Naive thymus-derived CD4-positive, alpha-beta T cell (primary cell): ENCODE data around the gene SLC39A12. TPM values are rescaled to one million over a fixed set of nuclear protein-coding genes. Genes with fewer than 3 reads are reported as not detected.

Experiments used
- ATAC-seq: fragments of 150-1000 bp; cut with Tn5 transposase; 2 replicates; pipeline ENCODE4 v1.10.0; 2021; ENCODE audit warnings: mild to moderate bottlenecking, moderate library complexity
- CTCF ChIA-PET: fragments of 350-600 bp; sonication (Branson Sonifier 250); formaldehyde crosslinking; loops from one replicate; lab custom pipeline; 2021; ENCODE audit warnings: antibody characterized with exemption; lab: Charles Lee
- POLR2A ChIA-PET: fragments of 350-600 bp; sonication (Branson Sonifier 250); formaldehyde crosslinking; loops from one replicate; lab custom pipeline; 2021; ENCODE audit warnings: antibody characterized with exemption, inconsistent platforms; lab: Charles Lee
- DNase-seq, 9 donors: peaks; one replicate each; pipeline versions ENCODE4 v3.0.0 to v3.0.0-alpha.2; 2020 to 2022; ENCODE audit warnings: mixed read lengths in 1 of 9
- H3K27ac ChIP-seq: one replicate; pipeline ENCODE4 v1.7.0; 2013; ENCODE audit warnings: mild to moderate bottlenecking, low read depth, low read length, moderate library complexity
- H3K27me3 ChIP-seq, 2 donors: one replicate each; pipeline ENCODE4 v1.7.0; 2013; ENCODE audit warnings: low read length in 2 of 2, mild to moderate bottlenecking in 2 of 2, moderate library complexity in 2 of 2; ENCODE audit not compliant: control insufficient read depth in 2 of 2, insufficient read depth in 2 of 2
- H3K36me3 ChIP-seq, 3 experiments: 1 replicate in 2 of 3; 2 replicates in 1 of 3; pipeline ENCODE4 v1.7.0; 2013; ENCODE audit warnings: low read length in 3 of 3, mild to moderate bottlenecking in 3 of 3, moderate library complexity in 1 of 3; ENCODE audit not compliant: insufficient read depth in 3 of 3, control insufficient read depth in 2 of 3
- H3K4me1 ChIP-seq, 2 donors: one replicate each; pipeline ENCODE4 v1.7.0; 2013; ENCODE audit warnings: low read length in 2 of 2, mild to moderate bottlenecking in 2 of 2, moderate library complexity in 1 of 2; ENCODE audit not compliant: control insufficient read depth in 2 of 2, insufficient read depth in 2 of 2
- H3K4me3 ChIP-seq: 2 replicates; pipeline ENCODE4 v1.7.0; 2013; ENCODE audit warnings: mild to moderate bottlenecking, low read length
- H3K9me3 ChIP-seq, 3 experiments: 1 replicate in 2 of 3; 2 replicates in 1 of 3; pipeline ENCODE4 v1.7.0; 2013; ENCODE audit warnings: low read length in 3 of 3; ENCODE audit not compliant: control insufficient read depth in 2 of 3
- H3K27ac Mint-ChIP-seq, 9 donors: one replicate each; pipeline ENCODE4 v1.8.0; 2020 to 2022; ENCODE audit warnings: mixed read lengths in 9 of 9, mild to moderate bottlenecking in 8 of 9, moderate library complexity in 5 of 9, inconsistent platforms in 2 of 9
- H3K27me3 Mint-ChIP-seq, 5 donors: one replicate each; pipeline ENCODE4 v1.8.0; 2021 to 2022; ENCODE audit warnings: mixed read lengths in 5 of 5, mild to moderate bottlenecking in 1 of 5
- H3K36me3 Mint-ChIP-seq, 5 donors: one replicate each; pipeline ENCODE4 v1.8.0; 2020 to 2022; ENCODE audit warnings: mixed read lengths in 5 of 5, mild to moderate bottlenecking in 3 of 5, inconsistent platforms in 1 of 5
- H3K4me1 Mint-ChIP-seq, 7 donors: one replicate each; pipeline ENCODE4 v1.8.0; 2020 to 2022; ENCODE audit warnings: mixed read lengths in 7 of 7, mild to moderate bottlenecking in 3 of 7, inconsistent platforms in 1 of 7
- H3K4me3 Mint-ChIP-seq, 10 donors: one replicate each; pipeline ENCODE4 v1.8.0; 2020 to 2022; ENCODE audit warnings: mild to moderate bottlenecking in 10 of 10, mixed read lengths in 10 of 10, moderate library complexity in 6 of 10, inconsistent platforms in 2 of 10
- H3K9me3 Mint-ChIP-seq, 11 donors: one replicate each; pipeline ENCODE4 v1.8.0; 2020 to 2022; ENCODE audit warnings: mixed read lengths in 11 of 11, mild to moderate bottlenecking in 4 of 11, inconsistent platforms in 1 of 11, moderate library complexity in 1 of 11
- intact Hi-C, 2 donors: fragments of 100-400 bp; cut with micrococcal nuclease; formaldehyde crosslinking; loops; one replicate each; pipeline ENCODE4 v1.15.1; 2023
- polyA plus RNA-seq, 2 donors: library from polyadenylated mRNA; unstranded; fragments of 300-500 nt; fragmentation: Illumina TruSeq; gene quantifications; one replicate each; pipeline ENCODE4 v1.2.3, GENCODE V29; 2021
- total RNA-seq, 6 experiments: library from RNA in 5 of 6; stranded (reverse) in 5 of 6; gene quantifications; 1 replicate in 5 of 6; 2 replicates in 1 of 6; pipeline ENCODE4 v1.2.3 and lab custom pipeline; 2021 to 2026

SLC39A12 gene
- total and polyA plus RNA-seq, 7 experiments from 2014 or later = not detected

DNA sequence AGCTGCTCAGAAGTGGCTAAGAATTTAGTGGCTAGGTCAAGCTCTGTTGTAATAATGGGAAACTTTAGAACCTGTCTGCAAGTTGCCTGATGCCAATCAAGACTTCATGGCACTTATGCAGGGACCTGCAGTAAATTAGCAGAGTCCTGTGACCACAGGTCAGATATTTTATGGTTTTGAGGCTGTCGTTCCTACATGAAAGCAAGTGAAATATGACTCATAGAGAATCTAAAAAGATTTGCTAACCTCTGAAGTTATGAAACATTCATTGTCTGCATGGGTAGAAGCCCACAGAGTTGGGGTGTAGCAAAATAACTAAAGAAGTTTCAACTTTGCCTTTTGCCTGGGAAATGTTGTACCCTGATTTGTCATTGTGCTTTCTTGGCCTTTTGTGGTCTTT, 32.3 kb downstream of the SLC39A12 start:
- H3K4me1 ChIP-seq = no peaks in the 10 kb centered on the region
- ATAC-seq = no peak
- Mint-ChIP-seq H3K27ac (no peak overlapping the region), H3K4me3 (no peak overlapping the region), H3K4me1 (no peaks in the 10 kb centered on the region), H3K36me3 (no peaks in the 10 kb centered on the region), H3K27me3 (peaks cover 0 to 4% (median 0%) of the 10 kb centered on the region in 5 donors), H3K9me3 (peaks cover 0 to 5% (median 0%) of the 10 kb centered on the region in 11 donors)
- no peak overlapping the region for H3K4me3 ChIP-seq
- H3K27me3 ChIP-seq = no peaks in the 10 kb centered on the region
- no peaks in the 10 kb centered on the region for H3K36me3 ChIP-seq
- H3K9me3 ChIP-seq = no peaks in the 10 kb centered on the region
- ChIA-PET CTCF (no interaction called here), POLR2A (no interaction called here)
- intact Hi-C loops = no loop called here
- H3K27ac ChIP-seq = no peak overlapping the region
- DNase-seq = no peak

- H3K36me3 Mint-ChIP-seq = no peaks in the 10 kb centered on the region
- no peak overlapping the region for H3K27ac ChIP-seq
- no peaks in the 10 kb centered on the region for H3K4me1 ChIP-seq
- H3K4me1 Mint-ChIP-seq = no peaks in the 10 kb centered on the region
- peaks cover 0 to 4% (median 0%) of the 10 kb centered on the region in 5 donors for H3K27me3 Mint-ChIP-seq
- H3K9me3 ChIP-seq = no peaks in the 10 kb centered on the region
- no peak overlapping the region for H3K4me3 ChIP-seq
- intact Hi-C loops = no loop called here
- ATAC-seq (no peak), DNase-seq (no peak)
- H3K27ac Mint-ChIP-seq = no peak overlapping the region
- POLR2A ChIA-PET = no interaction called here
- no peaks in the 10 kb centered on the region for H3K36me3 ChIP-seq
- peaks cover 0 to 5% (median 0%) of the 10 kb centered on the region in 11 donors for H3K9me3 Mint-ChIP-seq
- CTCF ChIA-PET = no interaction called here
- H3K27me3 ChIP-seq = no peaks in the 10 kb centered on the region
- no peak overlapping the region for H3K4me3 Mint-ChIP-seq
Measured at GRCh38 chr10:17984563-17984962, 32.8 kb downstream of the SLC39A12 start.

DNA sequence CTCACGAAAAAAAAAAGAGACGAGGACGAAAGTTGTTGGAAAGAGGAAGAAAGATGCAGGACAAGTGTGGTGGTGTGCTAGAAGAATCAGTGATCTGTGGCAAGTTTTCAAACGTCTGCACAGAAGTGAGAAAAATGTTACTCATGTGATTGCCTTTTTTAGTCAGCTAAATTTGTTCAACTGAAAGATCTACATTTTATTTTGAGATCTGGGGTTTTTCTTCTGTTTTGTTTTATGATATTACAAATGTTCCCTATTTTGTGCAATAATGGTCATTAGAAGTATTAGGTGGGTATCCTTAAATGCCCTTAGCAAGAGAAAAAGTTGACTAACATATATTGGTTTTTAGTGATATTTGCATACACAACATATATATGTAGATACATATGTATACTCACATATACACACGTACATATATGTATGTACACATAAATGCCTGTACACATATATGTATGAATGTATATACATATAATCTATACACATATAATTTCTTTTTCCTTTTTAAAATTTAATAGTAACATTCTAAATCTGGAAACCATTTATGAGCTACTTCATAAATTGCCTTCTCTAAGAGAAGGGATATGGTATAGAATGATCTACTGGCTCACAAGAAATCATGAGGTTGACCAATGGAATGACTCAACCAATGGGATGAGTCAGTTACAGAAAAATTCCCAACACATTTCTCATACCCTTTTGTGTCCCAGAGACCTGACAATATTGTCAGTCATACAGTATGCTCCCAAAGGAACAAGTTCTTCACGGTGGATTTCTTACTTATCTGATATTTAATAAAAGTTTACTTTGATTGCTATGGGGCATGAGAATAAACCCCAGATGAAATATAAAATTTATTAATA, 38.4 kb downstream of the SLC39A12 start:
- no peaks in the 10 kb centered on the region for H3K36me3 Mint-ChIP-seq
- no peaks in the 10 kb centered on the region for H3K36me3 ChIP-seq
- CTCF ChIA-PET = no interaction called here

GRCh38 chr10:17992266-17992665, 40.5 kb downstream of the SLC39A12 start:
- Mint-ChIP-seq H3K4me3 (no peak overlapping the region), H3K36me3 (no peaks in the 10 kb centered on the region), H3K27ac (no peak overlapping the region), H3K4me1 (no peaks in the 10 kb centered on the region), H3K9me3 (peaks cover 0 to 5% (median 0%) of the 10 kb centered on the region in 11 donors), H3K27me3 (no peaks in the 10 kb centered on the region)
- H3K36me3 ChIP-seq = no peaks in the 10 kb centered on the region
- intact Hi-C loops = no loop called here
- no peaks in the 10 kb centered on the region for H3K9me3 ChIP-seq
- ChIA-PET CTCF (no interaction called here), POLR2A (no interaction called here)
- no peaks in the 10 kb centered on the region for H3K27me3 ChIP-seq
- no peak for ATAC-seq
- no peak overlapping the region for H3K27ac ChIP-seq
- no peak for DNase-seq
- H3K4me1 ChIP-seq = no peaks in the 10 kb centered on the region
- no peak overlapping the region for H3K4me3 ChIP-seq

More for the DNA sequence above, 38.4 kb downstream of the SLC39A12 start:
- DNase-seq = no peak
- Histone ChIP-seq H3K27me3 (no peaks in the 10 kb centered on the region), H3K9me3 (no peaks in the 10 kb centered on the region), H3K4me3 (no peak overlapping the region), H3K27ac (no peak overlapping the region), H3K4me1 (no peaks in the 10 kb centered on the region)
- Mint-ChIP-seq H3K4me3 (no peak overlapping the region), H3K27ac (no peak overlapping the region), H3K4me1 (no peaks in the 10 kb centered on the region), H3K9me3 (peaks cover 0 to 5% (median 0%) of the 10 kb centered on the region in 11 donors), H3K27me3 (no peaks in the 10 kb centered on the region)
- ATAC-seq = no peak
- intact Hi-C loops = no loop called here
- POLR2A ChIA-PET = no interaction called here

GRCh38 chr10:17993361-17993760, 41.6 kb downstream of the SLC39A12 start:
- intact Hi-C loops = no loop called here
- Histone ChIP-seq H3K4me1 (no peaks in the 10 kb centered on the region), H3K36me3 (no peaks in the 10 kb centered on the region), H3K9me3 (no peaks in the 10 kb centered on the region), H3K27me3 (no peaks in the 10 kb centered on the region), H3K4me3 (no peak overlapping the region), H3K27ac (no peak overlapping the region)
- H3K27me3 Mint-ChIP-seq = no peaks in the 10 kb centered on the region
- peaks cover 0 to 2% (median 0%) of the 10 kb centered on the region in 11 donors for H3K9me3 Mint-ChIP-seq
- CTCF ChIA-PET = no interaction called here
- POLR2A ChIA-PET = no interaction called here
- ATAC-seq = no peak
- no peak for DNase-seq
- H3K4me1 Mint-ChIP-seq = no peaks in the 10 kb centered on the region
- H3K4me3 Mint-ChIP-seq = no peak overlapping the region
- H3K36me3 Mint-ChIP-seq = no peaks in the 10 kb centered on the region
- H3K27ac Mint-ChIP-seq = no peak overlapping the region

GRCh38 chr10:18000601-18001000, 48.9 kb downstream of the SLC39A12 start:
- Mint-ChIP-seq H3K9me3 (no peaks in the 10 kb centered on the region), H3K27me3 (peaks cover 0 to 4% (median 0%) of the 10 kb centered on the region in 5 donors), H3K4me3 (no peak overlapping the region), H3K36me3 (no peaks in the 10 kb centered on the region), H3K4me1 (no peaks in the 10 kb centered on the region), H3K27ac (no peak overlapping the region)
- Histone ChIP-seq H3K36me3 (no peaks in the 10 kb centered on the region), H3K9me3 (no peaks in the 10 kb centered on the region), H3K27ac (no peak overlapping the region), H3K4me1 (no peaks in the 10 kb centered on the region), H3K27me3 (no peaks in the 10 kb centered on the region), H3K4me3 (no peak overlapping the region)
- ChIA-PET POLR2A (no interaction called here), CTCF (no interaction called here)
- ATAC-seq = no peak
- no peak for DNase-seq
- intact Hi-C loops = no loop called here

DNA sequence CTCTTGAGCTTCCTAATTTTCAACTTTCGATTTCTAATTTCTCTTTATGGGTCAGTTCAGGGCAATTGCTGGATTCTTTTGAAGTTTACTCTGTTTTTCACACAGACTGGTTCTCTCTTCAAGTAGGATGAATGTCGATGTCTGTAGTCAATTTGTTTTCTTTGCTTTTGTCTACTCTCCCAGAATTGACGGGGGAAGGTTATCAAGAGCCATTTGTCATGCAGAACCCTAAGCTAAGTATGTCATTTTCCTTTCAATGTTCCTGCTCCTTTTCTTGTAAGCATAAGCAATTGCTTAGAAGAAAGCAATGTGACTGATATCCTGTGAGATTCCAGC, 53.7 kb downstream of the SLC39A12 start:
- ATAC-seq (no peak), DNase-seq (no peak)
- Mint-ChIP-seq H3K4me3 (no peak overlapping the region), H3K4me1 (no peaks in the 10 kb centered on the region), H3K27ac (no peak overlapping the region), H3K36me3 (no peaks in the 10 kb centered on the region), H3K9me3 (peaks cover 0 to 4% (median 0%) of the 10 kb centered on the region in 11 donors), H3K27me3 (peaks cover 0 to 28% (median 8%) of the 10 kb centered on the region in 5 donors)
- intact Hi-C loops = no loop called here
- Histone ChIP-seq H3K4me3 (no peak overlapping the region), H3K36me3 (no peaks in the 10 kb centered on the region), H3K27ac (no peak overlapping the region), H3K9me3 (no peaks in the 10 kb centered on the region), H3K4me1 (no peaks in the 10 kb centered on the region), H3K27me3 (no peaks in the 10 kb centered on the region)
- POLR2A ChIA-PET = no interaction called here
- CTCF ChIA-PET = no interaction called here
